HEK293 (cell line): ENCODE measurements around the gene CCDC178.

Source experiments
- CTCF ChIA-PET: fragments of 350-600 bp; formaldehyde crosslinking; extraction: SDS; loops from one replicate; lab custom pipeline; 2021; ENCODE audit warnings: antibody characterized with exemption; lab: Yijun Ruan, JAX
- POLR2A ChIA-PET: fragments of 300-600 bp; formaldehyde crosslinking; extraction: SDS; loops from one replicate; lab custom pipeline; 2020; ENCODE audit warnings: antibody characterized with exemption, inconsistent platforms; lab: Yijun Ruan, JAX
- H3K27ac ChIP-seq: fragments of 200-500 bp; sonication (Bioruptor generic); 2 replicates; pipeline ENCODE4 v1.5.1; 2014; ENCODE audit warnings: low read depth, low read length, control low read depth, inconsistent platforms; ENCODE audit errors: extremely low read depth
- H3K36me3 ChIP-seq, 2 experiments: fragments of 200-500 bp in 1 of 2; sonication (Bioruptor generic) in 1 of 2; 1 replicate in 1 of 2; 2 replicates in 1 of 2; pipeline ENCODE4 v1.5.1; 2014 to 2017; ENCODE audit warnings: inconsistent platforms in 2 of 2, low read length in 2 of 2; ENCODE audit not compliant: control insufficient read depth in 2 of 2, insufficient read depth in 1 of 2
- H3K4me1 ChIP-seq: fragments of 200-500 bp; sonication (Bioruptor generic); 2 replicates; pipeline ENCODE4 v1.5.1; 2014; ENCODE audit warnings: mild to moderate bottlenecking, low read length, inconsistent platforms; ENCODE audit not compliant: control insufficient read depth, insufficient read depth
- H3K4me3 ChIP-seq: 2 replicates; pipeline ENCODE4 v1.5.1; 2011; ENCODE audit warnings: low read depth, mild to moderate bottlenecking, control low read depth, low read length, moderate library complexity
- H3K9me3 ChIP-seq: fragments of 200-500 bp; sonication (Bioruptor generic); 2 replicates; pipeline ENCODE4 v1.5.1; 2014; ENCODE audit warnings: low read depth, low read length, inconsistent platforms; ENCODE audit not compliant: control insufficient read depth, insufficient read depth
- FEZF1 ChIP-seq: fragments of 450-650 bp; formaldehyde crosslinking; IDR thresholded peaks from 2 replicates; pipeline ENCODE4 v1.5.1; 2016; ENCODE audit warnings: missing biosample characterization, missing genetic modification characterization
- KLF10 ChIP-seq: fragments of 450-650 bp; IDR thresholded peaks from 2 replicates; pipeline ENCODE4 v1.5.1; 2018; ENCODE audit warnings: missing biosample characterization, mild to moderate bottlenecking, missing genetic modification characterization
- SCRT2 ChIP-seq: fragments of 450-650 bp; formaldehyde crosslinking; IDR thresholded peaks from 2 replicates; pipeline ENCODE4 v1.5.1; 2016; ENCODE audit warnings: missing biosample characterization, missing genetic modification characterization
- SP2 ChIP-seq: fragments of 450-650 bp; formaldehyde crosslinking; IDR thresholded peaks from 2 replicates; pipeline ENCODE4 v1.5.1; 2016; ENCODE audit warnings: missing biosample characterization, missing genetic modification characterization
- TCF7L2 ChIP-seq: IDR thresholded peaks from 2 replicates; pipeline ENCODE4 v1.6.1; 2011; ENCODE audit warnings: low read depth, mild to moderate bottlenecking, inconsistent platforms, low read length, moderate library complexity, borderline replicate concordance
- ZBTB48 ChIP-seq: fragments of 450-650 bp; formaldehyde crosslinking; IDR thresholded peaks from 2 replicates; pipeline ENCODE4 v1.5.1; 2016; ENCODE audit warnings: missing biosample characterization, missing genetic modification characterization
- ZNF214 ChIP-seq: fragments of 450-650 bp; formaldehyde crosslinking; IDR thresholded peaks from 2 replicates; pipeline ENCODE4 v1.5.1; 2017; ENCODE audit warnings: missing biosample characterization, mild to moderate bottlenecking, missing genetic modification characterization, borderline replicate concordance
- ZNF221 ChIP-seq: fragments of 450-650 bp; formaldehyde crosslinking; IDR thresholded peaks from 2 replicates; pipeline ENCODE4 v1.5.1; 2017; ENCODE audit warnings: missing biosample characterization, missing genetic modification characterization, borderline replicate concordance
- ZNF324 ChIP-seq: fragments of 450-650 bp; formaldehyde crosslinking; IDR thresholded peaks from 2 replicates; pipeline ENCODE4 v1.5.1; 2016; ENCODE audit warnings: missing biosample characterization, missing genetic modification characterization
- ZNF549 ChIP-seq: fragments of 450-650 bp; IDR thresholded peaks from 2 replicates; pipeline ENCODE4 v1.5.1; 2018; ENCODE audit warnings: missing biosample characterization, missing genetic modification characterization, mild to moderate bottlenecking, inconsistent platforms, moderate library complexity
- ZNF610 ChIP-seq: fragments of 450-650 bp; formaldehyde crosslinking; IDR thresholded peaks from 2 replicates; pipeline ENCODE4 v1.5.1; 2016; ENCODE audit warnings: missing biosample characterization, missing genetic modification characterization, borderline replicate concordance
- TF ChIP-seq, protein P1 (sequence below): IDR thresholded peaks from 2 replicates; pipeline ENCODE4 v1.6.1; 2011; ENCODE audit warnings: mild to moderate bottlenecking, low read depth, low read length, borderline replicate concordance
- TF ChIP-seq, protein P2 (sequence below): fragments of 450-650 bp; formaldehyde crosslinking; IDR thresholded peaks from 2 replicates; pipeline ENCODE4 v1.5.1; 2016; ENCODE audit warnings: missing biosample characterization, missing genetic modification characterization
- TF ChIP-seq, protein P3 (sequence below): fragments of 450-650 bp; formaldehyde crosslinking; IDR thresholded peaks from 2 replicates; pipeline ENCODE4 v1.5.1; 2016; ENCODE audit warnings: missing biosample characterization, missing genetic modification characterization
- TF ChIP-seq, protein P4 (sequence below): fragments of 450-650 bp; IDR thresholded peaks from 2 replicates; pipeline ENCODE4 v1.5.1; 2018; ENCODE audit warnings: missing biosample characterization, mild to moderate bottlenecking, missing genetic modification characterization

The CCDC178 gene

DNA sequence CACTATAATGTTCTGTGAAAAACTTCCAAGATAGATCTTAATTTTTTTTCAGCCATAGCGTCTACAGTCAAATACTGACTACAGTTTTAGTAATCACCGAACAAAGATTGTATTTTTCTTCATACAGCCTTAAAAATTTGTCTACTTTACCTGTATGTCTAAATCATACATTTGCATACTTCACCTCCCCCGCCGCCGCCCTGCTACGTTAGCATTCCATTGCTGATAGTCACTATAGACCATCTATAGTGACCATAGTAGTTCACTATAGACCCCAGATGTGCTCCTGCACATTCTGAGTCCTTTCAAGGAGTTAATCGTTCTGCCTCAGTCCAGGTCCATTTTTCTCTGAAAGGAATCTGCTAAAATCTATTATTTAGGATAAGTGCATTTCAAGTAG, 325.0 kb downstream of the CCDC178 start (continued):
- no peak for TF ChIP-seq SP2 (tag by site-specific recombination)

DNA sequence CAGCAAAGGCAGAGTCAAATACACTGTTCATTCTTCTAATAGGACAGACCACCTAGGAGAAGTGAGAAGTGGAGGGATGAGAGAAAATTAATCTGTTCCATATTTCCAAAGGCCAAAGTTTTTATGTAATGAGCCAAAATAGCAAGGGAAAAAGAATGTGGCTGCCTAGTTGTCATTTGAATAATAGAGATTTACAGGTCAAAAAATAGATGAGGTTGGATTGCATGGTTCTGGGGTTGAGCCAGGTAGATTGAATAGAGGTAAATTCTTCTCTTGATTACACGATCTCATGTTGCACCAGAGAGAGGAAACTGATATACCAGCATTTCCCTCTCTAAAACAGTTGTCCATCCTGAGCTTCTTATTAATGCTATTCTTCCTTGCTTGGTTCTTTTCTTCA, 325.8 kb downstream of the CCDC178 start:
- ChIA-PET CTCF (interaction anchor here (0.6 to 0.7 kb wide), 2 partner anchors 161 to 396 kb away, joined by 3 to 5 read pairs; no protein-coding TSS in a partner anchor), POLR2A (no interaction called here)
- H3K27ac ChIP-seq: no peak overlapping the region
- TF ChIP-seq ZNF214 (tag by site-specific recombination) (no peak), ZNF324 (tag by site-specific recombination) (no peak), ZBTB48 (no peak), SCRT2 (tag by site-specific recombination) (no peak), KLF10 (no peak), ZNF549 (tag by site-specific recombination) (no peak), ZNF221 (tag by site-specific recombination) (no peak), TCF7L2 (no peak), ZNF610 (tag by site-specific recombination) (no peak)
- TF ChIP-seq, protein P1, sequence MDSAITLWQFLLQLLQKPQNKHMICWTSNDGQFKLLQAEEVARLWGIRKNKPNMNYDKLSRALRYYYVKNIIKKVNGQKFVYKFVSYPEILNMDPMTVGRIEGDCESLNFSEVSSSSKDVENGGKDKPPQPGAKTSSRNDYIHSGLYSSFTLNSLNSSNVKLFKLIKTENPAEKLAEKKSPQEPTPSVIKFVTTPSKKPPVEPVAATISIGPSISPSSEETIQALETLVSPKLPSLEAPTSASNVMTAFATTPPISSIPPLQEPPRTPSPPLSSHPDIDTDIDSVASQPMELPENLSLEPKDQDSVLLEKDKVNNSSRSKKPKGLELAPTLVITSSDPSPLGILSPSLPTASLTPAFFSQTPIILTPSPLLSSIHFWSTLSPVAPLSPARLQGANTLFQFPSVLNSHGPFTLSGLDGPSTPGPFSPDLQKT: no peak
- TF ChIP-seq, protein P2, sequence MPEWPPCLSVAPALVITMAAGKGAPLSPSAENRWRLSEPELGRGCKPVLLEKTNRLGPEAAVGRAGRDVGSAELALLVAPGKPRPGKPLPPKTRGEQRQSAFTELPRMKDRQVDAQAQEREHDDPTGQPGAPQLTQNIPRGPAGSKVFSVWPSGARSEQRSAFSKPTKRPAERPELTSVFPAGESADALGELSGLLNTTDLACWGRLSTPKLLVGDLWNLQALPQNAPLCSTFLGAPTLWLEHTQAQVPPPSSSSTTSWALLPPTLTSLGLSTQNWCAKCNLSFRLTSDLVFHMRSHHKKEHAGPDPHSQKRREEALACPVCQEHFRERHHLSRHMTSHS: no peak
- TF ChIP-seq, all 188 proteins: peak for 0
- no peak overlapping the region for H3K4me3 ChIP-seq
- no peaks in the 10 kb centered on the region for H3K36me3 ChIP-seq
- no peaks in the 10 kb centered on the region for H3K4me1 ChIP-seq
- no peaks in the 10 kb centered on the region for H3K9me3 ChIP-seq

DNA sequence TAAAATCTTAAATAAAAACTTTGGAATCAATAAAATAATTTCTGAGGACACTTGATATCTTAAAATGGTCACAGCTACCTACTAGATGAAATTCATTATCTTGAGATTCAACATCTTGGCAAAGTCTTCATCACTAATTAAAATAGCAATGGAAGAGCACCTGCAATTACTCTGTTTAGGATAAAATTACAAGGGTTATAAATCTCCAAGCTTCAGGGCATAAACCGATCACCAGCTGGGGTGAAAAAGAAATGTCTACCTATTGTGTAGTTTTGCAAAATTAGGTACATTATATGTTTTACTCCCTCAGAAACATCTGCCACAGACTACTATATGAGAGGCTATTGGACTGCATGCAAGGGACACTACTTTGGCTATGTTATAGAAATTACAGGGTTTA, 327.1 kb downstream of the CCDC178 start:
- no peak overlapping the region for H3K27ac ChIP-seq
- POLR2A ChIA-PET: no interaction called here

More for the DNA sequence above, 327.1 kb downstream of the CCDC178 start:
- Histone ChIP-seq H3K4me1 (no peaks in the 10 kb centered on the region), H3K9me3 (no peaks in the 10 kb centered on the region), H3K36me3 (no peaks in the 10 kb centered on the region), H3K4me3 (no peak overlapping the region)
- CTCF ChIA-PET: interaction anchor here (0.7 kb wide), 1 partner anchor 59 kb away, joined by 3 read pairs; no protein-coding TSS in a partner anchor
- TF ChIP-seq, protein P3, sequence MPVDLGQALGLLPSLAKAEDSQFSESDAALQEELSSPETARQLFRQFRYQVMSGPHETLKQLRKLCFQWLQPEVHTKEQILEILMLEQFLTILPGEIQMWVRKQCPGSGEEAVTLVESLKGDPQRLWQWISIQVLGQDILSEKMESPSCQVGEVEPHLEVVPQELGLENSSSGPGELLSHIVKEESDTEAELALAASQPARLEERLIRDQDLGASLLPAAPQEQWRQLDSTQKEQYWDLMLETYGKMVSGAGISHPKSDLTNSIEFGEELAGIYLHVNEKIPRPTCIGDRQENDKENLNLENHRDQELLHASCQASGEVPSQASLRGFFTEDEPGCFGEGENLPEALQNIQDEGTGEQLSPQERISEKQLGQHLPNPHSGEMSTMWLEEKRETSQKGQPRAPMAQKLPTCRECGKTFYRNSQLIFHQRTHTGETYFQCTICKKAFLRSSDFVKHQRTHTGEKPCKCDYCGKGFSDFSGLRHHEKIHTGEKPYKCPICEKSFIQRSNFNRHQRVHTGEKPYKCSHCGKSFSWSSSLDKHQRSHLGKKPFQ (tag by site-specific recombination): no peak
- TF ChIP-seq, protein P4, sequence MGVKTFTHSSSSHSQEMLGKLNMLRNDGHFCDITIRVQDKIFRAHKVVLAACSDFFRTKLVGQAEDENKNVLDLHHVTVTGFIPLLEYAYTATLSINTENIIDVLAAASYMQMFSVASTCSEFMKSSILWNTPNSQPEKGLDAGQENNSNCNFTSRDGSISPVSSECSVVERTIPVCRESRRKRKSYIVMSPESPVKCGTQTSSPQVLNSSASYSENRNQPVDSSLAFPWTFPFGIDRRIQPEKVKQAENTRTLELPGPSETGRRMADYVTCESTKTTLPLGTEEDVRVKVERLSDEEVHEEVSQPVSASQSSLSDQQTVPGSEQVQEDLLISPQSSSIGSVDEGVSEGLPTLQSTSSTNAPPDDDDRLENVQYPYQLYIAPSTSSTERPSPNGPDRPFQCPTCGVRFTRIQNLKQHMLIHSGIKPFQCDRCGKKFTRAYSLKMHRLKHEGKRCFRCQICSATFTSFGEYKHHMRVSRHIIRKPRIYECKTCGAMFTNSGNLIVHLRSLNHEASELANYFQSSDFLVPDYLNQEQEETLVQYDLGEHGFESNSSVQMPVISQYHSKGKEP: no peak
- peak; percentile 14; the same call in 1 of the 2 replicates for TF ChIP-seq FEZF1 (tag by site-specific recombination)
